Kidney (tissue), 14 donors: ENCODE data around the gene ZDHHC1. TPM values are rescaled to one million over a fixed set of nuclear protein-coding genes. Genes with fewer than 3 reads are reported as not detected.

ENCODE experiments used
- DNase-seq, 5 donors: peaks; one replicate each; pipeline ENCODE4 v3.0.0-alpha.2; 2013 to 2020
- FAIRE-seq: peaks from 2 replicates; lab custom pipeline; 2012; peaks lifted over from hg19 to GRCh38; lab: Jason Lieb, UNC
- H3K27ac ChIP-seq, 2 donors: one replicate each; pipeline ENCODE4 v1.7.0; 2013; ENCODE audit warnings: low read depth in 2 of 2, low read length in 2 of 2, inconsistent platforms in 1 of 2
- H3K27me3 ChIP-seq: one replicate; pipeline ENCODE4 v1.7.1; 2013; ENCODE audit warnings: low read length, inconsistent platforms; ENCODE audit not compliant: control insufficient read depth, insufficient read depth
- H3K36me3 ChIP-seq, 3 donors: one replicate each; pipeline versions ENCODE4 v1.7.0 to v1.7.1; 2013; ENCODE audit warnings: low read length in 3 of 3, control low read depth in 1 of 3, inconsistent platforms in 1 of 3; ENCODE audit not compliant: insufficient read depth in 3 of 3, control insufficient read depth in 2 of 3
- H3K4me1 ChIP-seq, 3 donors: one replicate each; pipeline versions ENCODE4 v1.7.0 to v1.7.1; 2013; ENCODE audit warnings: low read length in 3 of 3, inconsistent platforms in 1 of 3, low read depth in 1 of 3; ENCODE audit not compliant: control insufficient read depth in 2 of 3, insufficient read depth in 2 of 3
- H3K4me3 ChIP-seq, 3 donors: one replicate each; pipeline versions ENCODE4 v1.7.0 to v1.8.1; 2013; ENCODE audit warnings: low read length in 3 of 3, control low read depth in 1 of 3, inconsistent platforms in 1 of 3
- H3K9ac ChIP-seq, 3 donors: one replicate each; pipeline versions ENCODE4 v1.7.0 to v1.7.1; 2013; ENCODE audit warnings: low read length in 3 of 3, control low read depth in 1 of 3, inconsistent platforms in 1 of 3
- H3K9me3 ChIP-seq, 3 donors: one replicate each; pipeline versions ENCODE4 v1.7.0 to v1.7.1; 2013; ENCODE audit warnings: low read length in 3 of 3, control low read depth in 1 of 3, inconsistent platforms in 1 of 3; ENCODE audit not compliant: control insufficient read depth in 2 of 3, insufficient read depth in 1 of 3
- CTCF ChIP-seq: IDR thresholded peaks from 3 replicates; pipeline ENCODE4 v1.5.1; 2012; ENCODE audit warnings: mild to moderate bottlenecking, moderate library complexity, borderline replicate concordance; ENCODE audit not compliant: insufficient read depth; ENCODE audit errors: extremely low read depth
- intact Hi-C: fragments of 100-400 bp; cut with DNase I; formaldehyde crosslinking; loops from one replicate; pipeline ENCODE4 v1.11.1; 2022
- polyA plus RNA-seq: library from polyadenylated mRNA; stranded (reverse); fragments of 350-450 nt; fragmentation: Illumina TruSeq; extraction: RNeasy Lipid Tissue Mini Kit (QIAGEN cat#74804); gene quantifications from one replicate; pipeline ENCODE4 v1.2.3, GENCODE V29; 2014; ENCODE audit warnings: low read depth, low replicate concordance; ENCODE audit not compliant: insufficient read depth
- total RNA-seq: library from RNA; stranded (reverse); fragmentation: NEBNext Ultra II Directional; extraction: Animal tissue kit (Norgen Biotek cat#: 25700); gene quantifications from one replicate; pipeline ENCODE4 v1.2.1, GENCODE V29; 2021
- donor health status: control.
- donor health status: control.
- donor health status: control.
- donor health status: control.
- donor health status: control.
- donor health status: DM: yes; HTN: yes; CAD: no.
- donor health status: Normal renal cell carcinoma (clear cell type).

Gene ZDHHC1
- total and polyA plus RNA-seq, 2 donors from 2014 or later = 14.6 to 23.6 TPM

- Histone ChIP-seq H3K4me3 (no peak overlapping the region), H3K27ac (no peak overlapping the region), H3K36me3 (no peaks in the 10 kb centered on the region), H3K27me3 (no peaks in the 10 kb centered on the region), H3K4me1 (peaks cover 0 to 21% (median 0%) of the 10 kb centered on the region in 3 donors), H3K9me3 (no peaks in the 10 kb centered on the region), H3K9ac (no peak overlapping the region)
- FAIRE-seq (no peak), DNase-seq (peak; percentile 73 to 85 (median 80))
- TF ChIP-seq CTCF = peak; percentile 67
- intact Hi-C loops = no loop called here
Measured at GRCh38 chr16:67399218-67399733, 17.0 kb downstream of the ZDHHC1 start.

GRCh38 chr16:67398546-67399217 is 17.6 kb downstream of the ZDHHC1 start:
- intact Hi-C loops = no loop called here
- no peak for TF ChIP-seq CTCF
- FAIRE-seq (no peak), DNase-seq (peak in 1 of 5 donors; percentile 65)
- Histone ChIP-seq H3K27ac (no peak overlapping the region), H3K36me3 (no peaks in the 10 kb centered on the region), H3K4me1 (peaks cover 0 to 24% (median 0%) of the 10 kb centered on the region in 3 donors), H3K27me3 (no peaks in the 10 kb centered on the region), H3K4me3 (no peak overlapping the region), H3K9me3 (no peaks in the 10 kb centered on the region), H3K9ac (no peak overlapping the region)

- H3K4me1 ChIP-seq = peaks cover 0 to 30% (median 0%) of the 10 kb centered on the region in 3 donors
- H3K27ac ChIP-seq = no peak overlapping the region
- no peaks in the 10 kb centered on the region for H3K9me3 ChIP-seq
- DNase-seq (peak; percentile 69 to 84 (median 79)), FAIRE-seq (no peak)
- H3K9ac ChIP-seq = no peak overlapping the region
- TF ChIP-seq CTCF = peak; percentile 18
- H3K36me3 ChIP-seq = no peaks in the 10 kb centered on the region
- no peaks in the 10 kb centered on the region for H3K27me3 ChIP-seq
- H3K4me3 ChIP-seq = no peak overlapping the region
- intact Hi-C loops = no loop called here
Measured at GRCh38 chr16:67397812-67398545, 18.3 kb downstream of the ZDHHC1 start.
